Measurements from ENCODE around the gene USP6NL. TPM values are rescaled to one million over a fixed set of nuclear protein-coding genes. Genes with fewer than 3 reads are reported as not detected.

The USP6NL gene
- total and polyA plus RNA-seq, 2 of the 13 experiments (the other 11 are each of a cell fraction or from before 2014, with no cell fraction given): 10.5 to 22.9 TPM

DNA sequence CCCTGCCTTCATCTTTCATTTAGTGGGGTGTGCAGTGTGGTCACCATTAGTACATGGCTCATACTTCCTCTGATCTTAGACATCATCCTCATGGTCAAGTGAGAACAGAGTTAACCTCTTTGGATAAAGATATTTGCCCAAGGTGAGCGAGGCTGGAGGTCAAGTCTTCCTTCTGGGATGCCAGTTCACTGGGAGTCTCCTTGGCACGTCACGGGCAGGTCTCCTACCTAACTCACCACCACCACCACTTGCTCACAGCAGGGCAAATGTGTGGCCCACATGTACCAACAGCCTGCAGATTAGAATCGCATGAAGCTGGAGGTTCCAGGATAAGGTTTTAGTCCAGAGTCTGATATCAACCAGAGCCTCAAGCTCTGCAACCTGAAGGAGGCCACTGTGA is 164.6 kb downstream of the USP6NL start:
- H3K4me1 ChIP-seq (ENCODE audit: insufficient read depth, low read length): no peaks in the 10 kb centered on the region
- no peak for ATAC-seq
- ChIA-PET CTCF (ENCODE audit: low intra/inter-chr PET ratio, low total read pairs) (no interaction called here), POLR2A (no interaction called here)
- BruUV-seq (replicated peaks): no TSS peak
- no peak overlapping the region for H3K4me3 ChIP-seq (replicated peaks in 1 of 3; ENCODE audit: insufficient read depth in 1 of 3, low read depth in 2 of 3, low read length in 3 of 3)
- no peak overlapping the region for H2AFZ ChIP-seq (ENCODE audit: low read length)
- TF ChIP-seq EZH2 (conservative IDR thresholded peaks at IDR 0.05; ENCODE audit: low read depth, low read length): no peak
- TF ChIP-seq, protein P1, sequence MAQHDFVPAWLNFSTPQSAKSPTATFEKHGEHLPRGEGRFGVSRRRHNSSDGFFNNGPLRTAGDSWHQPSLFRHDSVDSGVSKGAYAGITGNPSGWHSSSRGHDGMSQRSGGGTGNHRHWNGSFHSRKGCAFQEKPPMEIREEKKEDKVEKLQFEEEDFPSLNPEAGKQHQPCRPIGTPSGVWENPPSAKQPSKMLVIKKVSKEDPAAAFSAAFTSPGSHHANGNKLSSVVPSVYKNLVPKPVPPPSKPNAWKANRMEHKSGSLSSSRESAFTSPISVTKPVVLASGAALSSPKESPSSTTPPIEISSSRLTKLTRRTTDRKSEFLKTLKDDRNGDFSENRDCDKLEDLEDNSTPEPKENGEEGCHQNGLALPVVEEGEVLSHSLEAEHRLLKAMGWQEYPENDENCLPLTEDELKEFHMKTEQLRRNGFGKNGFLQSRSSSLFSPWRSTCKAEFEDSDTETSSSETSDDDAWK (CRISPR knock-in tag; IDR thresholded peaks at IDR 0.05): no peak
- TF ChIP-seq ZFP1 (CRISPR knock-in tag; IDR thresholded peaks at IDR 0.05): no peak
- TF ChIP-seq ZNF280D (CRISPR knock-in tag; IDR thresholded peaks at IDR 0.05): no peak
- TF ChIP-seq ZNF562 (CRISPR knock-in tag; IDR thresholded peaks at IDR 0.05; ENCODE audit: borderline replicate concordance): no peak
- no peak for TF ChIP-seq ZNF780A (CRISPR knock-in tag; IDR thresholded peaks at IDR 0.05)
- TF ChIP-seq ZSCAN21 (CRISPR knock-in tag; IDR thresholded peaks at IDR 0.05; ENCODE audit: borderline replicate concordance): no peak
- no peak for TF ChIP-seq MED1 (CRISPR knock-in tag; IDR thresholded peaks at IDR 0.05)
- TF ChIP-seq ZGPAT (CRISPR knock-in tag; IDR thresholded peaks at IDR 0.05): no peak
- TF ChIP-seq SOX6 (IDR thresholded peaks at IDR 0.05): no peak
- no peak for TF ChIP-seq SOX6 (CRISPR knock-in tag; IDR thresholded peaks at IDR 0.05)
- TF ChIP-seq MTF2 (CRISPR knock-in tag; IDR thresholded peaks at IDR 0.05; ENCODE audit: borderline replicate concordance): no peak
- no peak for TF ChIP-seq ZNF570 (CRISPR knock-in tag; IDR thresholded peaks at IDR 0.05; ENCODE audit: borderline replicate concordance)
- TF ChIP-seq MNT (IDR thresholded peaks at IDR 0.05): no peak
- no peak for TF ChIP-seq ZNF790 (CRISPR knock-in tag; IDR thresholded peaks at IDR 0.05; ENCODE audit: borderline replicate concordance)
- no peak for TF ChIP-seq ZNF317 (CRISPR knock-in tag; IDR thresholded peaks at IDR 0.05)
- peaks cover 3 to 52% of the 10 kb centered on the region in 2 experiments for H3K27me3 ChIP-seq (ENCODE audit: control insufficient read depth in 1 of 2, insufficient read depth in 2 of 2, low read length in 2 of 2)
- H3K9ac ChIP-seq (ENCODE audit: insufficient read depth, low read depth, low read length): no peak overlapping the region
- in situ Hi-C loops (cut with HindIII; ENCODE audit: extremely low pct_ligation_motif_present, low pct_unique_long_range_greater_than_20kb) (no loop called here), intact Hi-C loops (cut with micrococcal nuclease; ENCODE audit: unreplicated experiment) (no loop called here)
- FAIRE-seq: no peak
- WGBS (ENCODE audit: low lambda C conversion rate): no CpG with 5 or more reads among the region's 4 CpGs
- H3K9me3 ChIP-seq (ENCODE audit: low read length): no peaks in the 10 kb centered on the region
- H3K36me3 ChIP-seq (replicated peaks in 1 of 2; ENCODE audit: control insufficient read depth in 1 of 2, insufficient read depth in 2 of 2, low read length in 2 of 2): no peaks in the 10 kb centered on the region
- DNase-seq (ENCODE audit: low spot score): no peak
- no peak overlapping the region for H3K4me2 ChIP-seq (ENCODE audit: low read depth, low read length)
- no peaks in the 10 kb centered on the region for H3K79me2 ChIP-seq (ENCODE audit: insufficient read depth, low read length)
- no peaks in the 10 kb centered on the region for H4K20me1 ChIP-seq (ENCODE audit: insufficient read depth, low read length)
- H3K27ac ChIP-seq (ENCODE audit: extremely low read length, insufficient read depth, low read length): no peak overlapping the region

All from HepG2 (cell line).